Metanephros (tissue), 2 donors: Measurements from ENCODE around the gene PRSS48. TPM values are rescaled to one million over a fixed set of nuclear protein-coding genes. Genes with fewer than 3 reads are reported as not detected.

ENCODE experiments used
- small RNA-seq: library from RNA; depleted of rRNA; stranded (forward); fragments of <200 nt; gene quantifications from one replicate; pipeline ENCODE3, GENCODE V24; 2014; ENCODE audit warnings: low replicate concordance
- total RNA-seq: library from RNA; depleted of rRNA; stranded (reverse); fragments of >200 nt; gene quantifications from one replicate; pipeline ENCODE4 v1.2.3, GENCODE V29; 2014

PRSS48 gene
- total RNA-seq = not detected

DNA sequence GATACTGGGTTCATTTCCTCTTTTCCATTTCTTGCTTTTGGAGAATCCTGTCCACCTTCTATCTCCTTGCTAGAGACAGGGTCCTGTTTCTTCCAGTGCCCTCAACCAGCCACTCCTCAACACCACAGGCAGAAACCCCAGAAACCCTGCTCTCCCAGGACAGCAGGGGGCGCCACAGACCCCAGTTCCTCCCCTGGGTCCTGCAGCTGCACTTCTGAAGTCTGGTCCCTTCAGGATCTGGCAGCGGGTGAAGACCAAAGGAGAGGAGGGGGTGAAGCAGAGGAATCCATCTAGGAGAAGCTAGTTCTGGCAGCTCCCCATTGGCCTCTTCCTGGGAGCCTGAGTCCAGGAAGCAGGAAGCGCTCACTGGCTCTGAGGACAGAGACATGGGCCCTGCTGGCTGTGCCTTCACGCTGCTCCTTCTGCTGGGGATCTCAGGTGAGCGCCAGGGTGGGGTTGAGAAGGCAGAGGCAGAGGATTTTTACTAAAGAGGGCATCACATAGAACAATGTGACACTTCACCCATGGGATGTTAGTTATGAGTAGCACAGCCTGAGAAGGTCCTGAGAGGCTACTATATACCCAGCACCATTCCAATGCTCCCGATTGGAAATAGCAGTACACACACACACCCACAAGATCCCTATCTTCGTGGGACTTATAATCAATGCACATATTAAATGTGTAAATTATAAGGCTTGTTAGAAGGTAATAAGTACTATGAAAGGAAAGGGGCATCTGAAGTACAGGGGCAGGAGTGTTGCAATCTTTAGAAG lies at the start of gene PRSS48:
Gene PRSS48 (plus strand): TSS at position 375 of the 776 bp plus-strand sequence. CDS start 12 bp downstream, at position 387.

GRCh38 chr4:151325111-151325948 lies 48.4 kb downstream of the PRSS48 start, which contains the start of gene SH3D19:
TSS of gene SH3D19 (minus strand) at chr4:151325605. CDS start at chr4:151325352, 253 bp downstream.

Small RNA genes lying within 50 kb of the gene (small RNA-seq; reads per million reads assigned to genes)
- gene AC104819.2 = not detected
- not detected for gene RNU6-1282P

Other genes starting within 250 kb of the PRSS48 start
- gene RPS3A, start 177.5 kb upstream of the PRSS48 start, total RNA-seq = 2,907 TPM
- gene SH3D19, start 48.4 kb downstream of the PRSS48 start, total RNA-seq = 20.1 TPM
- 21.0 TPM for gene FHIP1A, start 132.0 kb downstream of the PRSS48 start, total RNA-seq